K562 (cell line): Measurements from ENCODE around the gene BEST3. TPM values are rescaled to one million over a fixed set of nuclear protein-coding genes. Genes with fewer than 3 reads are reported as not detected.

Source experiments
- BRCA1 ChIP-seq, 2 experiments: fragments of 450-650 bp in 1 of 2; sonication (generic) in 1 of 2; formaldehyde crosslinking in 1 of 2; IDR thresholded peaks; 2 replicates each; pipeline versions ENCODE4 v1.5.0 to v1.6.1; 2017 to 2020; ENCODE audit warnings: mild to moderate bottlenecking in 1 of 2, missing genetic modification reagents in 1 of 2
- BRD9 ChIP-seq: fragments of 450-650 bp; IDR thresholded peaks from 2 replicates; pipeline ENCODE4 v1.6.1; 2018; ENCODE audit warnings: low read depth; ENCODE audit not compliant: partially characterized antibody
- CBFA2T3 ChIP-seq: fragments of 450-650 bp; IDR thresholded peaks from 2 replicates; pipeline ENCODE4 v1.6.1; 2017
- CBX1 ChIP-seq: sonication (generic); IDR thresholded peaks from 2 replicates; pipeline ENCODE4 v1.6.1; 2016; ENCODE audit warnings: antibody characterized with exemption, low read depth, mild to moderate bottlenecking
- COPS2 ChIP-seq: fragments of 450-650 bp; conservative IDR thresholded peaks from 2 replicates; pipeline ENCODE4 v1.6.1; 2016; ENCODE audit warnings: mild to moderate bottlenecking, moderate library complexity
- ELK1 ChIP-seq: sonication (generic); formaldehyde crosslinking; IDR thresholded peaks from 2 replicates; pipeline ENCODE4 v1.8.1; 2022; ENCODE audit warnings: missing genetic modification reagents
- JUND ChIP-seq, 2 experiments: IDR thresholded peaks; 2 replicates in 1 of 2; 3 replicates in 1 of 2; pipeline ENCODE4 v1.6.1; 2011; ENCODE audit warnings: borderline replicate concordance in 2 of 2, low read depth in 2 of 2, low read length in 2 of 2, improper control_type of control experiment in 1 of 2, missing biosample characterization in 1 of 2, missing genetic modification characterization in 1 of 2, missing genetic modification reagents in 1 of 2
- LEF1 ChIP-seq: fragments of 450-650 bp; IDR thresholded peaks from 2 replicates; pipeline ENCODE4 v1.6.1; 2016; ENCODE audit warnings: mild to moderate bottlenecking
- NFIX ChIP-seq: fragments of 250-450 bp; sonication (Bioruptor Pico); IDR thresholded peaks from 2 replicates; pipeline ENCODE4 v1.4.0; 2020; ENCODE audit warnings: low read depth, mild to moderate bottlenecking, moderate library complexity
- NFXL1 ChIP-seq: fragments of 450-650 bp; formaldehyde crosslinking; IDR thresholded peaks from 2 replicates; pipeline ENCODE4 v1.4.0; 2021; ENCODE audit warnings: mild to moderate bottlenecking
- NR2C1 ChIP-seq, 2 experiments: fragments of 450-650 bp; IDR thresholded peaks; 2 replicates each; pipeline ENCODE4 v1.6.1; 2017; ENCODE audit warnings: mild to moderate bottlenecking in 2 of 2, antibody characterized with exemption in 1 of 2, inconsistent platforms in 1 of 2, missing compliant biosample characterization in 1 of 2, missing genetic modification characterization in 1 of 2
- PCBP1 ChIP-seq: fragments of 200-400 bp; formaldehyde crosslinking; IDR thresholded peaks from 2 replicates; pipeline ENCODE4 v1.6.1; 2018; ENCODE audit warnings: mild to moderate bottlenecking, low read depth, low read length; ENCODE audit not compliant: poor library complexity, severe bottlenecking
- TCF3 ChIP-seq: sonication (generic); formaldehyde crosslinking; IDR thresholded peaks from 2 replicates; pipeline ENCODE4 v1.4.0; 2020; ENCODE audit warnings: mild to moderate bottlenecking, missing genetic modification reagents
- TEAD1 ChIP-seq, 2 experiments: fragments of 450-650 bp in 1 of 2; sonication (generic) in 1 of 2; formaldehyde crosslinking; IDR thresholded peaks; 2 replicates each; pipeline versions ENCODE4 v1.4.0 to v1.8.0; 2020 to 2022; ENCODE audit warnings: mild to moderate bottlenecking in 2 of 2, missing genetic modification reagents in 1 of 2
- ZBTB7A ChIP-seq: IDR thresholded peaks from 2 replicates; pipeline ENCODE4 v1.6.1; 2011; ENCODE audit warnings: low read depth, mild to moderate bottlenecking, low read length, moderate library complexity, borderline replicate concordance; ENCODE audit not compliant: control insufficient read depth
- ZC3H11A ChIP-seq: IDR thresholded peaks from 2 replicates; pipeline ENCODE4 v1.6.1; 2012; ENCODE audit warnings: low read depth, low read length, improper control_type of control experiment
- ZNF444 ChIP-seq: fragments of 250-450 bp; sonication (Bioruptor Pico); IDR thresholded peaks from 2 replicates; pipeline ENCODE4 v1.4.0; 2020; ENCODE audit warnings: mild to moderate bottlenecking, moderate library complexity
- ZNF785 ChIP-seq: fragments of 250-450 bp; sonication (Bioruptor Pico); IDR thresholded peaks from 2 replicates; pipeline ENCODE4 v1.4.0; 2020; ENCODE audit warnings: mild to moderate bottlenecking
- polyA plus RNA-seq, 8 experiments: library from polyadenylated mRNA; depleted of rRNA in 4 of 8; stranded (reverse) in 5 of 8; unstranded in 3 of 8; fragments of >200 nt; fragmentation: Nextera tagmentation in 2 of 8; fragmentation: Illumina TruSeq in 1 of 8; extraction: Ambion mirVana in 2 of 8; extraction: Trizol in 1 of 8; gene quantifications; 2 replicates each; pipeline versions ENCODE4 v1.2.1 to v1.2.3, GENCODE V29; 2011 to 2014; ENCODE audit warnings: inconsistent platforms in 1 of 8, missing spikeins in 1 of 8
- total RNA-seq, 7 experiments: library from RNA; depleted of rRNA in 6 of 7; stranded (reverse); fragments of >200 nt in 6 of 7; fragmentation: Illumina TruSeq in 2 of 7; extraction: Trizol in 2 of 7; gene quantifications; 2 replicates each; pipeline versions ENCODE4 v1.2.1 to v1.2.3, GENCODE V29; 2011 to 2021; ENCODE audit warnings: low replicate concordance in 1 of 7
- TF ChIP-seq, protein P1 (sequence below), 3 experiments: fragments of 200-800 bp in 1 of 3; fragments of 250-450 bp in 1 of 3; fragments of 450-650 bp in 1 of 3; sonication (Bioruptor Pico) in 1 of 3; sonication (Bioruptor generic) in 1 of 3; formaldehyde crosslinking in 1 of 3; IDR thresholded peaks; 2 replicates each; pipeline versions ENCODE4 v1.6.1 to v1.8.0; 2016 to 2022; ENCODE audit warnings: mild to moderate bottlenecking in 2 of 3, missing genetic modification characterization in 2 of 3, missing compliant biosample characterization in 1 of 3, moderate library complexity in 1 of 3
- TF ChIP-seq, protein P2 (sequence below): fragments of 450-650 bp; IDR thresholded peaks from 2 replicates; pipeline ENCODE4 v1.6.1; 2018; ENCODE audit warnings: mild to moderate bottlenecking, low read depth; ENCODE audit not compliant: partially characterized antibody

The BEST3 gene
- total and polyA plus RNA-seq, 9 of the 15 experiments (the other 6 are each of a cell fraction or from before 2014, with no cell fraction given), result 0.15 TPM; not detected in 8

- TF ChIP-seq, protein P1, sequence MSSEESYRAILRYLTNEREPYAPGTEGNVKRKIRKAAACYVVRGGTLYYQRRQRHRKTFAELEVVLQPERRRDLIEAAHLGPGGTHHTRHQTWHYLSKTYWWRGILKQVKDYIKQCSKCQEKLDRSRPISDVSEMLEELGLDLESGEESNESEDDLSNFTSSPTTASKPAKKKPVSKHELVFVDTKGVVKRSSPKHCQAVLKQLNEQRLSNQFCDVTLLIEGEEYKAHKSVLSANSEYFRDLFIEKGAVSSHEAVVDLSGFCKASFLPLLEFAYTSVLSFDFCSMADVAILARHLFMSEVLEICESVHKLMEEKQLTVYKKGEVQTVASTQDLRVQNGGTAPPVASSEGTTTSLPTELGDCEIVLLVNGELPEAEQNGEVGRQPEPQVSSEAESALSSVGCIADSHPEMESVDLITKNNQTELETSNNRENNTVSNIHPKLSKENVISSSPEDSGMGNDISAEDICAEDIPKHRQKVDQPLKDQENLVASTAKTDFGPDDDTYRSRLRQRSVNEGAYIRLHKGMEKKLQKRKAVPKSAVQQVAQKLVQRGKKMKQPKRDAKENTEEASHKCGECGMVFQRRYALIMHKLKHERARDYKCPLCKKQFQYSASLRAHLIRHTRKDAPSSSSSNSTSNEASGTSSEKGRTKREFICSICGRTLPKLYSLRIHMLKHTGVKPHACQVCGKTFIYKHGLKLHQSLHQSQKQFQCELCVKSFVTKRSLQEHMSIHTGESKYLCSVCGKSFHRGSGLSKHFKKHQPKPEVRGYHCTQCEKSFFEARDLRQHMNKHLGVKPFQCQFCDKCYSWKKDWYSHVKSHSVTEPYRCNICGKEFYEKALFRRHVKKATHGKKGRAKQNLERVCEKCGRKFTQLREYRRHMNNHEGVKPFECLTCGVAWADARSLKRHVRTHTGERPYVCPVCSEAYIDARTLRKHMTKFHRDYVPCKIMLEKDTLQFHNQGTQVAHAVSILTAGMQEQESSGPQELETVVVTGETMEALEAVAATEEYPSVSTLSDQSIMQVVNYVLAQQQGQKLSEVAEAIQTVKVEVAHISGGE (CRISPR knock-in tag; IDR thresholded peaks at IDR 0.05), result 0 out of 6 replicates have a peak, but pooled peaks of 1 of the 3 experiments have one; percentile 12
- TF ChIP-seq BRCA1 (IDR thresholded peaks at IDR 0.05) (no peak), BRCA1 (CRISPR knock-in tag; IDR thresholded peaks at IDR 0.05) (no peak), ZC3H11A (no peak), JUND (IDR thresholded peaks at IDR 0.05; ENCODE audit: borderline replicate concordance, low read depth, low read length) (peak; percentile 53; the same call in 1 of the 2 replicates), JUND (tag; IDR thresholded peaks at IDR 0.05; ENCODE audit: borderline replicate concordance, low read depth, low read length) (peak; percentile 66; the same call in 1 of the 3 replicates), BRD9 (peak; percentile 31), TEAD1 (CRISPR knock-in tag; IDR thresholded peaks at IDR 0.05) (0 out of 4 replicates have a peak, but pooled peaks of 1 of the 2 experiments have one; percentile 10), LEF1 (0 out of 2 replicates have a peak, but pooled peaks have one; percentile 48), PCBP1 (no peak), NFIX (CRISPR knock-in tag) (no peak), CBX1 (no peak), TCF3 (CRISPR knock-in tag) (peak; percentile 51), ELK1 (CRISPR knock-in tag) (no peak), ZBTB7A (0 out of 2 replicates have a peak, but pooled peaks have one; percentile 32), NFXL1 (CRISPR knock-in tag) (0 out of 2 replicates have a peak, but pooled peaks have one; percentile 36), COPS2 (no peak), CBFA2T3 (peak; percentile 79), ZNF444 (CRISPR knock-in tag) (no peak), ZNF785 (CRISPR knock-in tag) (no peak), NR2C1 (IDR thresholded peaks at IDR 0.05) (peak; percentile 44; the same call in 1 of the 2 replicates), NR2C1 (tag; IDR thresholded peaks at IDR 0.05) (peak; percentile 15; the same call in 1 of the 2 replicates)
- TF ChIP-seq, protein P2, sequence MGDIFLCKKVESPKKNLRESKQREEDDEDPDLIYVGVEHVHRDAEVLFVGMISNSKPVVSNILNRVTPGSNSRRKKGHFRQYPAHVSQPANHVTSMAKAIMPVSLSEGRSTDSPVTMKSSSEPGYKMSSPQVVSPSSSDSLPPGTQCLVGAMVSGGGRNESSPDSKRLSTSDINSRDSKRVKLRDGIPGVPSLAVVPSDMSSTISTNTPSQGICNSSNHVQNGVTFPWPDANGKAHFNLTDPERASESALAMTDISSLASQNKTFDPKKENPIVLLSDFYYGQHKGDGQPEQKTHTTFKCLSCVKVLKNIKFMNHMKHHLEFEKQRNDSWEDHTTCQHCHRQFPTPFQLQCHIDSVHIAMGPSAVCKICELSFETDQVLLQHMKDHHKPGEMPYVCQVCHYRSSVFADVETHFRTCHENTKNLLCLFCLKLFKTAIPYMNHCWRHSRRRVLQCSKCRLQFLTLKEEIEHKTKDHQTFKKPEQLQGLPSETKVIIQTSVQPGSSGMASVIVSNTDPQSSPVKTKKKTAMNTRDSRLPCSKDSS, result no peak
Measured at GRCh38 chr12:69657376-69658137, 41.5 kb downstream of the BEST3 start (continued).
